IMR-90 (cell line): ENCODE results near the gene TSSC4. TPM values are rescaled to one million over a fixed set of nuclear protein-coding genes. Genes with fewer than 3 reads are reported as not detected.

ENCODE experiments used
- ATAC-seq: fragments of 200-7000 bp; cut with Tn5 transposase; 2 replicates; pipeline ENCODE4 v1.9.1; 2020; ENCODE audit warnings: low read depth, mild to moderate bottlenecking, moderate library complexity
- BruUV-seq: library from RNA; stranded (reverse); fragments of 400-500 nt; replicated peaks from 2 replicates; lab custom pipeline; 2021; lab: Mats Ljungman, UMichigan
- CTCF ChIA-PET: fragments of 300-600 bp; formaldehyde crosslinking; extraction: SDS; loops from one replicate; lab custom pipeline; 2021; ENCODE audit warnings: antibody characterized with exemption; lab: Yijun Ruan, JAX
- POLR2A ChIA-PET: fragments of 300-600 bp; sonication (Branson Sonifier 250); formaldehyde crosslinking; loops from one replicate; lab custom pipeline; 2022; ENCODE audit warnings: antibody characterized with exemption; ENCODE audit not compliant: unreplicated experiment; lab: Charles Lee
- DNase-seq: peaks from one replicate; pipeline ENCODE4 v3.0.0; 2013
- H2AFZ ChIP-seq: replicated peaks from 2 replicates; pipeline ENCODE3; 2013; ENCODE audit warnings: low read length, mild to moderate bottlenecking; ENCODE audit not compliant: poor library complexity
- H2AK5ac ChIP-seq: 2 replicates; pipeline ENCODE4 v1.6.1; 2013; ENCODE audit warnings: low read depth, low read length, inconsistent platforms
- H2AK9ac ChIP-seq: replicated peaks from 2 replicates; pipeline ENCODE3; 2013; ENCODE audit warnings: mild to moderate bottlenecking, low read depth, low read length, moderate library complexity; ENCODE audit not compliant: poor library complexity
- H2BK120ac ChIP-seq: 2 replicates; pipeline ENCODE4 v1.6.1; 2013; ENCODE audit warnings: low read depth, low read length, inconsistent platforms
- H2BK15ac ChIP-seq: 3 replicates; pipeline ENCODE4 v1.6.1; 2013; ENCODE audit warnings: low read depth, low read length, inconsistent platforms
- H2BK20ac ChIP-seq: 2 replicates; pipeline ENCODE4 v1.6.1; 2013; ENCODE audit warnings: low read depth, mild to moderate bottlenecking, inconsistent platforms, low read length, moderate library complexity
- H2BK5ac ChIP-seq: 2 replicates; pipeline ENCODE4 v1.6.1; 2013; ENCODE audit warnings: mild to moderate bottlenecking, low read depth, low read length, inconsistent platforms; ENCODE audit not compliant: poor library complexity, severe bottlenecking
- H3K14ac ChIP-seq: replicated peaks from 2 replicates; pipeline ENCODE4 v1.6.1; 2013; ENCODE audit warnings: low read depth, low read length, inconsistent platforms
- H3K18ac ChIP-seq: 2 replicates; pipeline ENCODE4 v1.6.1; 2013; ENCODE audit warnings: low read depth, low read length, control low read depth
- H3K23ac ChIP-seq: 2 replicates; pipeline ENCODE4 v1.6.1; 2013; ENCODE audit warnings: low read depth, low read length, inconsistent platforms
- H3K27ac ChIP-seq: 2 replicates; pipeline ENCODE4 v1.5.1; 2013; ENCODE audit warnings: mild to moderate bottlenecking, control low read depth, low read length; ENCODE audit not compliant: insufficient read depth
- H3K27me3 ChIP-seq: 2 replicates; pipeline ENCODE4 v1.6.1; 2013; ENCODE audit warnings: low read length; ENCODE audit not compliant: control insufficient read depth, insufficient read depth
- H3K36me3 ChIP-seq: 2 replicates; pipeline ENCODE4 v1.6.1; 2013; ENCODE audit warnings: low read length, mixed read lengths; ENCODE audit not compliant: control insufficient read depth, insufficient read depth
- H3K4ac ChIP-seq: 2 replicates; pipeline ENCODE4 v1.6.1; 2013; ENCODE audit warnings: low read depth, low read length, inconsistent platforms
- H3K4me1 ChIP-seq: 2 replicates; pipeline ENCODE4 v1.6.1; 2013; ENCODE audit warnings: low read length, mixed read lengths; ENCODE audit not compliant: control insufficient read depth, insufficient read depth
- H3K4me2 ChIP-seq: 2 replicates; pipeline ENCODE4 v1.6.1; 2013; ENCODE audit warnings: low read depth, mild to moderate bottlenecking, control low read depth, low read length, moderate library complexity
- H3K4me3 ChIP-seq: 2 replicates; pipeline ENCODE4 v1.5.1; 2013; ENCODE audit warnings: low read depth, mild to moderate bottlenecking, control low read depth, low read length, moderate library complexity; ENCODE audit not compliant: insufficient read depth
- H3K56ac ChIP-seq: 2 replicates; pipeline ENCODE4 v1.6.1; 2013; ENCODE audit warnings: low read length, inconsistent platforms; ENCODE audit not compliant: insufficient read depth; ENCODE audit errors: extremely low read depth
- H3K79me1 ChIP-seq, 2 experiments: 2 replicates each; pipeline ENCODE4 v1.6.1; 2013; ENCODE audit warnings: low read length in 2 of 2, inconsistent platforms in 1 of 2, low read depth in 1 of 2
- H3K9ac ChIP-seq: 2 replicates; pipeline ENCODE4 v1.6.1; 2013; ENCODE audit warnings: low read depth, low read length, control low read depth
- H3K9me1 ChIP-seq: 2 replicates; pipeline ENCODE4 v1.6.1; 2013; ENCODE audit warnings: low read length, inconsistent platforms; ENCODE audit not compliant: insufficient read depth
- H3K9me3 ChIP-seq: 2 replicates; pipeline ENCODE4 v1.6.1; 2013; ENCODE audit warnings: low read length; ENCODE audit not compliant: control insufficient read depth, insufficient read depth
- H4K20me1 ChIP-seq: 2 replicates; pipeline ENCODE4 v1.6.1; 2013; ENCODE audit warnings: low read length, inconsistent platforms; ENCODE audit not compliant: insufficient read depth
- H4K5ac ChIP-seq: 2 replicates; pipeline ENCODE4 v1.6.1; 2013; ENCODE audit warnings: mild to moderate bottlenecking, low read depth, low read length, control low read depth
- H4K8ac ChIP-seq, 2 experiments: 2 replicates each; pipeline ENCODE4 v1.6.1; 2013; ENCODE audit warnings: low read depth in 2 of 2, low read length in 2 of 2, control low read depth in 1 of 2, inconsistent platforms in 1 of 2
- H4K91ac ChIP-seq: 2 replicates; pipeline ENCODE4 v1.6.1; 2013; ENCODE audit warnings: low read depth, low read length, inconsistent platforms; ENCODE audit not compliant: insufficient read depth
- CEBPB ChIP-seq: IDR thresholded peaks from 2 replicates; pipeline ENCODE4 v1.6.1; 2012; ENCODE audit warnings: low read depth, low read length, improper control_type of control experiment
- CHD1 ChIP-seq: IDR thresholded peaks from 2 replicates; pipeline ENCODE4 v1.6.1; 2012; ENCODE audit warnings: low read depth, low read length, improper control_type of control experiment
- CTCF ChIP-seq: conservative IDR thresholded peaks from 2 replicates; pipeline ENCODE4 v1.5.1; 2012; ENCODE audit warnings: mild to moderate bottlenecking, low read depth, low read length, improper control_type of control experiment
- FOS ChIP-seq: fragments of 150-350 bp; IDR thresholded peaks from 2 replicates; pipeline ENCODE4 v1.6.1; 2016; ENCODE audit warnings: low read depth, low read length
- MAFK ChIP-seq: IDR thresholded peaks from 2 replicates; pipeline ENCODE4 v1.6.1; 2012; ENCODE audit warnings: low read depth, low read length, improper control_type of control experiment
- MAZ ChIP-seq: IDR thresholded peaks from 2 replicates; pipeline ENCODE4 v1.6.1; 2012; ENCODE audit warnings: low read depth, mild to moderate bottlenecking, low read length, improper control_type of control experiment, moderate library complexity, borderline replicate concordance
- MXI1 ChIP-seq: IDR thresholded peaks from 2 replicates; pipeline ENCODE4 v1.6.1; 2012; ENCODE audit warnings: low read depth, mild to moderate bottlenecking, low read length, moderate library complexity, borderline replicate concordance
- NFE2L2 ChIP-seq: fragments of 150-350 bp; IDR thresholded peaks from 2 replicates; pipeline ENCODE4 v1.6.1; 2016; ENCODE audit warnings: low read depth, mild to moderate bottlenecking, low read length
- RAD21 ChIP-seq: IDR thresholded peaks from 2 replicates; pipeline ENCODE4 v1.6.1; 2012; ENCODE audit warnings: low read length, improper control_type of control experiment
- RCOR1 ChIP-seq: IDR thresholded peaks from 2 replicates; pipeline ENCODE4 v1.6.1; 2012; ENCODE audit warnings: mild to moderate bottlenecking, low read length, improper control_type of control experiment; ENCODE audit not compliant: insufficient replicate concordance
- RFX5 ChIP-seq: IDR thresholded peaks from 2 replicates; pipeline ENCODE4 v1.8.0; 2012; ENCODE audit warnings: low read depth, mild to moderate bottlenecking, low read length, moderate library complexity
- whole genome bisulfite sequencing, 2 experiments: methylation state at CpG; one replicate each; pipeline versions ENCODE4 v1.1.5 to v1.1.7; 2013; ENCODE audit warnings: missing lambda C conversion rate in 2 of 2; ENCODE audit not compliant: insufficient read length in 1 of 2; ENCODE audit errors: extremely low coverage in 2 of 2; 5-methylcytosine and 5-hydroxymethylcytosine counted together
- dilution Hi-C: fragments of 300-500 bp; cut with HindIII; formaldehyde crosslinking; loops from one replicate; pipeline ENCODE4 v1.14.3; 2018; ENCODE audit warnings: low sequenced_read_pairs; ENCODE audit not compliant: unreplicated experiment
- in situ Hi-C: fragments of 300-500 bp; cut with MboI; formaldehyde crosslinking; loops from 3 replicates; pipeline ENCODE4 v1.14.3; 2019; ENCODE audit warnings: low sequenced_read_pairs, inconsistent platforms, mixed read lengths
- intact Hi-C: fragments of 100-400 bp; cut with micrococcal nuclease; formaldehyde crosslinking; loops from 2 replicates; pipeline ENCODE4 v1.10.0; 2022
- polyA plus RNA-seq, 3 experiments: library from polyadenylated mRNA; depleted of rRNA; stranded (reverse); fragments of >200 nt; gene quantifications; 2 replicates each; pipeline ENCODE4 v1.2.3, GENCODE V29; 2012; ENCODE audit warnings: low replicate concordance in 1 of 3
- total RNA-seq: library from RNA; depleted of rRNA; stranded (reverse); fragments of >200 nt; gene quantifications from 2 replicates; pipeline ENCODE4 v1.2.3, GENCODE V29; 2012
- TF ChIP-seq, protein P1 (sequence below): fragments of 150-350 bp; IDR thresholded peaks from 2 replicates; pipeline ENCODE4 v1.6.1; 2016; ENCODE audit warnings: low read depth, mild to moderate bottlenecking, low read length, moderate library complexity, borderline replicate concordance

The TSSC4 gene
- total and polyA plus RNA-seq, 2 of the 4 experiments (the other 2 are of a cell fraction), result 34.9 to 40.0 TPM

GRCh38 chr11:2412323-2412722, 11.8 kb downstream of the TSSC4 start (continued):
- TF ChIP-seq MAZ, result no peak

GRCh38 chr11:2413742-2414579, 13.4 kb downstream of the TSSC4 start:
- Histone ChIP-seq H3K9me3 (no peaks in the 10 kb centered on the region), H3K9me1 (no peaks in the 10 kb centered on the region), H4K8ac (no peak overlapping the region), H3K27me3 (peaks cover 16% of the 10 kb centered on the region), H3K4me2 (no peak overlapping the region), H2AFZ (no peak overlapping the region), H3K18ac (no peak overlapping the region), H2AK5ac (no peak overlapping the region), H3K27ac (no peak overlapping the region), H3K79me1 (no peaks in the 10 kb centered on the region), H4K91ac (no peak overlapping the region), H3K9ac (no peak overlapping the region), H3K14ac (no peak overlapping the region), H3K23ac (no peak overlapping the region), H2BK15ac (no peak overlapping the region), H3K4me1 (no peaks in the 10 kb centered on the region), H3K4me3 (no peak overlapping the region), H2BK20ac (no peak overlapping the region), H2AK9ac (no peak overlapping the region), H3K4ac (no peak overlapping the region), H4K5ac (no peak overlapping the region), H3K56ac (no peak overlapping the region), H3K36me3 (no peaks in the 10 kb centered on the region), H4K20me1 (no peaks in the 10 kb centered on the region), H2BK120ac (no peak overlapping the region), H2BK5ac (no peak overlapping the region)
- no peak for ATAC-seq
- CTCF ChIA-PET, result interaction anchor here (0.6 to 1.6 kb wide), 2 partner anchors 109 to 1321 kb away, joined by 3 to 6 read pairs; no protein-coding TSS in a partner anchor
- intact Hi-C loops, result no loop called here
- 69% methylated on average over 12 of the region's 43 CpGs; no CpG with 5 or more reads in 1 of the 2 experiments for WGBS, 2 experiments
- POLR2A ChIA-PET, result no interaction called here
- BruUV-seq, result no TSS peak
- DNase-seq, result no peak
- in situ Hi-C loops, result no loop called here
- dilution Hi-C loops, result no loop called here
- TF ChIP-seq MAZ (no peak), FOS (no peak), MAFK (no peak), CHD1 (no peak), RAD21 (no peak), RCOR1 (no peak), CTCF (no peak), NFE2L2 (no peak), MXI1 (no peak), RFX5 (no peak), CEBPB (no peak)
- TF ChIP-seq, protein P1, sequence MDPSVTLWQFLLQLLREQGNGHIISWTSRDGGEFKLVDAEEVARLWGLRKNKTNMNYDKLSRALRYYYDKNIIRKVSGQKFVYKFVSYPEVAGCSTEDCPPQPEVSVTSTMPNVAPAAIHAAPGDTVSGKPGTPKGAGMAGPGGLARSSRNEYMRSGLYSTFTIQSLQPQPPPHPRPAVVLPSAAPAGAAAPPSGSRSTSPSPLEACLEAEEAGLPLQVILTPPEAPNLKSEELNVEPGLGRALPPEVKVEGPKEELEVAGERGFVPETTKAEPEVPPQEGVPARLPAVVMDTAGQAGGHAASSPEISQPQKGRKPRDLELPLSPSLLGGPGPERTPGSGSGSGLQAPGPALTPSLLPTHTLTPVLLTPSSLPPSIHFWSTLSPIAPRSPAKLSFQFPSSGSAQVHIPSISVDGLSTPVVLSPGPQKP, result no peak
